IgD-negative memory B cell (primary cell): ENCODE measurements around the gene METTL3. TPM values are rescaled to one million over a fixed set of nuclear protein-coding genes. Genes with fewer than 3 reads are reported as not detected.
"Not testable (repeated sequence)": the region's sequence is repeated elsewhere in the genome, so short reads cannot be mapped to it uniquely, and the experiment has no call there.

Experiments
- H3K27ac Mint-ChIP-seq, 3 donors: one replicate each; pipeline ENCODE4 v1.8.0; 2020 to 2022; ENCODE audit warnings: mild to moderate bottlenecking in 3 of 3, mixed read lengths in 3 of 3, moderate library complexity in 1 of 3
- H3K27me3 Mint-ChIP-seq: one replicate; pipeline ENCODE4 v1.8.0; 2021; ENCODE audit warnings: mixed read lengths
- H3K36me3 Mint-ChIP-seq: one replicate; pipeline ENCODE4 v1.8.0; 2020; ENCODE audit warnings: mild to moderate bottlenecking, mixed read lengths
- H3K4me1 Mint-ChIP-seq, 3 donors: one replicate each; pipeline ENCODE4 v1.8.0; 2020 to 2022; ENCODE audit warnings: mixed read lengths in 3 of 3, mild to moderate bottlenecking in 1 of 3
- H3K4me3 Mint-ChIP-seq, 4 donors: one replicate each; pipeline ENCODE4 v1.8.0; 2020 to 2022; ENCODE audit warnings: mild to moderate bottlenecking in 4 of 4, mixed read lengths in 4 of 4, moderate library complexity in 3 of 4
- H3K9me3 Mint-ChIP-seq, 3 donors: one replicate each; pipeline ENCODE4 v1.8.0; 2020 to 2021; ENCODE audit warnings: mixed read lengths in 3 of 3, mild to moderate bottlenecking in 1 of 3
- polyA plus RNA-seq: library from polyadenylated mRNA; unstranded; fragments of 300-500 nt; fragmentation: Illumina TruSeq; gene quantifications from one replicate; pipeline ENCODE4 v1.2.3, GENCODE V29; 2021

The METTL3 gene
- polyA plus RNA-seq, result 20.6 TPM

- Mint-ChIP-seq H3K27me3 (peaks cover 4% of the 10 kb centered on the region), H3K9me3 (peaks cover 0 to 4% (median 0%) of the 10 kb centered on the region in 3 donors), H3K4me3 (peak within 1 kb of the TSS; percentile 98 to 100 (median 100)), H3K27ac (peak within 1 kb of the TSS; percentile 80 to 97 (median 96)), H3K4me1 (peaks cover 19 to 29% (median 24%) of the 10 kb centered on the region in 3 donors), H3K36me3 (peaks cover 3% of the 10 kb centered on the region)
Measured at GRCh38 chr14:21510735-21511657, at the start of gene METTL3. Gene METTL3, minus strand, starts transcription at chr14:21511340. Its CDS starts 117 bp downstream, at chr14:21511223.

- Mint-ChIP-seq H3K9me3 (no peaks in the 10 kb centered on the region), H3K27me3 (peaks cover 1% of the 10 kb centered on the region), H3K4me3 (no peak overlapping the region), H3K4me1 (peaks cover 0 to 4% (median 4%) of the 10 kb centered on the region in 3 donors), H3K27ac (no peak overlapping the region), H3K36me3 (no peaks in the 10 kb centered on the region)
Measured at GRCh38 chr14:21558703-21559170, 47.6 kb upstream of the METTL3 start.

- H3K27ac Mint-ChIP-seq, result peak overlapping the region in 1 of 3 donors; percentile 50
- H3K4me1 Mint-ChIP-seq, result peaks cover 0 to 4% (median 4%) of the 10 kb centered on the region in 3 donors
Measured at GRCh38 chr14:21557084-21557901, 46.2 kb upstream of the METTL3 start.

GRCh38 chr14:21556378-21557083 is 45.4 kb upstream of the METTL3 start:
- Mint-ChIP-seq H3K4me3 (no peak overlapping the region), H3K27me3 (peaks cover 1% of the 10 kb centered on the region), H3K27ac (no peak overlapping the region), H3K4me1 (peaks cover 0 to 4% (median 4%) of the 10 kb centered on the region in 3 donors), H3K9me3 (no peaks in the 10 kb centered on the region), H3K36me3 (no peaks in the 10 kb centered on the region)

More at GRCh38 chr14:21557084-21557901, 46.2 kb upstream of the METTL3 start:
- peaks cover 1% of the 10 kb centered on the region for H3K27me3 Mint-ChIP-seq
- H3K4me3 Mint-ChIP-seq, result peak overlapping the region in 3 of 4 donors; percentile 38 to 60 (median 41)
- H3K36me3 Mint-ChIP-seq, result no peaks in the 10 kb centered on the region
- H3K9me3 Mint-ChIP-seq, result no peaks in the 10 kb centered on the region

GRCh38 chr14:21553266-21553665 is 42.1 kb upstream of the METTL3 start:
- H3K4me3 Mint-ChIP-seq, result no peak overlapping the region
- no peak overlapping the region for H3K27ac Mint-ChIP-seq
- H3K36me3 Mint-ChIP-seq, result no peaks in the 10 kb centered on the region
- H3K9me3 Mint-ChIP-seq, result no peaks in the 10 kb centered on the region
- H3K27me3 Mint-ChIP-seq, result peaks cover 6% of the 10 kb centered on the region
- H3K4me1 Mint-ChIP-seq, result peaks cover 0 to 4% (median 4%) of the 10 kb centered on the region in 3 donors

- H3K9me3 Mint-ChIP-seq, H3K4me1 Mint-ChIP-seq, H3K27me3 Mint-ChIP-seq, H3K4me3 Mint-ChIP-seq, H3K36me3 Mint-ChIP-seq: not testable (repeated sequence)
- H3K27ac Mint-ChIP-seq, result peak overlapping the region in 1 of 3 donors; percentile 57
Measured at GRCh38 chr14:21544588-21544987, 33.4 kb upstream of the METTL3 start.

GRCh38 chr14:21543963-21544362 is 32.8 kb upstream of the METTL3 start:
- H3K4me1 Mint-ChIP-seq, result peaks cover 0 to 1% (median 0%) of the 10 kb centered on the region in 3 donors

GRCh38 chr14:21543521-21543960 is 32.4 kb upstream of the METTL3 start:
- H3K27ac Mint-ChIP-seq, result no peak overlapping the region
- no peaks in the 10 kb centered on the region for H3K9me3 Mint-ChIP-seq
- H3K36me3 Mint-ChIP-seq, result no peaks in the 10 kb centered on the region
- H3K4me1 Mint-ChIP-seq, result peaks cover 0 to 1% (median 0%) of the 10 kb centered on the region in 3 donors
- no peak overlapping the region for H3K4me3 Mint-ChIP-seq
- H3K27me3 Mint-ChIP-seq, result peaks cover 13% of the 10 kb centered on the region

More at GRCh38 chr14:21543963-21544362, 32.8 kb upstream of the METTL3 start:
- no peak overlapping the region for H3K27ac Mint-ChIP-seq
- H3K9me3 Mint-ChIP-seq, result no peaks in the 10 kb centered on the region
- H3K27me3 Mint-ChIP-seq, result peaks cover 9% of the 10 kb centered on the region
- no peaks in the 10 kb centered on the region for H3K36me3 Mint-ChIP-seq
- no peak overlapping the region for H3K4me3 Mint-ChIP-seq

- Mint-ChIP-seq H3K36me3 (no peaks in the 10 kb centered on the region), H3K9me3 (no peaks in the 10 kb centered on the region), H3K4me3 (no peak overlapping the region), H3K4me1 (peaks cover 4 to 6% (median 6%) of the 10 kb centered on the region in 3 donors), H3K27ac (no peak overlapping the region), H3K27me3 (peaks cover 25% of the 10 kb centered on the region)
Measured at GRCh38 chr14:21541413-21542074, 30.4 kb upstream of the METTL3 start.

- H3K27me3 Mint-ChIP-seq, result peaks cover 40% of the 10 kb centered on the region
- no peaks in the 10 kb centered on the region for H3K9me3 Mint-ChIP-seq
Measured at GRCh38 chr14:21539189-21539940, 28.2 kb upstream of the METTL3 start.

GRCh38 chr14:21537090-21537424 is 25.9 kb upstream of the METTL3 start:
- no peaks in the 10 kb centered on the region for H3K9me3 Mint-ChIP-seq
- peaks cover 4 to 7% (median 6%) of the 10 kb centered on the region in 3 donors for H3K4me1 Mint-ChIP-seq
- H3K36me3 Mint-ChIP-seq, result no peaks in the 10 kb centered on the region
- H3K27me3 Mint-ChIP-seq, result peaks cover 49% of the 10 kb centered on the region
- H3K4me3 Mint-ChIP-seq, result peak overlapping the region in 2 of 4 donors; percentile 38 to 48
- H3K27ac Mint-ChIP-seq, result no peak overlapping the region

More at GRCh38 chr14:21539189-21539940, 28.2 kb upstream of the METTL3 start:
- no peaks in the 10 kb centered on the region for H3K36me3 Mint-ChIP-seq
- peaks cover 4 to 9% (median 6%) of the 10 kb centered on the region in 3 donors for H3K4me1 Mint-ChIP-seq
- H3K4me3 Mint-ChIP-seq, result no peak overlapping the region
- no peak overlapping the region for H3K27ac Mint-ChIP-seq

- Mint-ChIP-seq H3K4me3 (peak overlapping the region in 2 of 4 donors; percentile 48 to 83), H3K9me3 (no peaks in the 10 kb centered on the region), H3K36me3 (no peaks in the 10 kb centered on the region), H3K27ac (peak overlapping the region in 1 of 3 donors; percentile 88), H3K27me3 (peaks cover 49% of the 10 kb centered on the region), H3K4me1 (peaks cover 4 to 7% (median 6%) of the 10 kb centered on the region in 3 donors)
Measured at GRCh38 chr14:21536418-21537089, 25.4 kb upstream of the METTL3 start.
